Measurements from ENCODE around the gene IP6K3. TPM values are rescaled to one million over a fixed set of nuclear protein-coding genes. Genes with fewer than 3 reads are reported as not detected.

The IP6K3 gene
- polyA plus RNA-seq, 3 donors = not detected

DNA sequence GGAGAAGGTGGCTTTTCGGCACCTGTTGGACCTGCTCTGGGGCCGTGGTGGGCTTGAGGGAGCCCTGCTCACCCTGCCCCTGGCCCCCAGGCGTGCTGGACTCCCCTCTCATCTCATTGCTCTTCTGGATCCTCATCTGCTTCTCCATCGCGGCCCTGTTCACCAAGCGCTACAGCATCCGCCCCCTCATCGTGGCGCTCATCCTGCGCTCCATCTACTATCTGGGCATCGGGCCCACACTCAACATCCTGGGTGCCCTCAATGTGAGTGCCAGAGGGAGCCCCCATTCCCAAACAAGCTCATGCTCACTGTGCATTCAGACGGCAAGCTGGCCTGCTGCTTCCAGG lies 57.6 kb downstream of the IP6K3 start:
- DNase-seq = no peak

DNA sequence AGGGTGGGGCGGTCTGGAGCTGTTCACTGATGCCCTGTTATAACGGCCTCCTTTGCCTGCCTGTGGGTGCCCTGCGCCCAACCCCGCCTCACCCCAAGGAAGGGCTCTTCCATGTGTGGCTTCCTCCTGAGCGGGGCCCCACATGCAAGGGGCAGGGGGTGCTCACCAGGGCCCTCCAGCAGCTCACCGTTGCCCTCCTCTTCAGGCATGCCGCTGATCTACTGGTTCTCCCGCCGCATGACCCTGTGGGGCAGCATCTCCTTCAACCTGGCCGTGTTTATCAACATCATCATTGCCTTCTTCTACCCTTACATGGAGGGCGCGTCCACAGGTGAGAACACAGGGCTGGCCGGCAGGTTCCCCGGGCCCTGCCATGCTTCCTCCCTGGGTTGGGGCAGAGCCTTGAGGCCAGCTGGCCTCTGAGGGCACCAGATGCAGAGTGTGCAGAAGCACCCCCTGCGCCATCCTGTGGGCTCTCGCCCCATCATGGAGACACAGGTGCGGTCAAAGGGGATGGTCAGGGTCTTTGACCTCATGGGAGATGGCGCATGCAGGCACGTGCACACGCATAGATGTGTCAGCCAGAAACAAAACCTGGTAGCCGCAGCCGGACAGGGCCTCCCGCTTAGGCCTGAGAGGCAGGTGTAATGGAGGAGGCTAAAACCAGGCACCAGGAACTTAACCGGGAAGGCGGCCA lies 58.1 kb downstream of the IP6K3 start:
- TF ChIP-seq, protein P1, sequence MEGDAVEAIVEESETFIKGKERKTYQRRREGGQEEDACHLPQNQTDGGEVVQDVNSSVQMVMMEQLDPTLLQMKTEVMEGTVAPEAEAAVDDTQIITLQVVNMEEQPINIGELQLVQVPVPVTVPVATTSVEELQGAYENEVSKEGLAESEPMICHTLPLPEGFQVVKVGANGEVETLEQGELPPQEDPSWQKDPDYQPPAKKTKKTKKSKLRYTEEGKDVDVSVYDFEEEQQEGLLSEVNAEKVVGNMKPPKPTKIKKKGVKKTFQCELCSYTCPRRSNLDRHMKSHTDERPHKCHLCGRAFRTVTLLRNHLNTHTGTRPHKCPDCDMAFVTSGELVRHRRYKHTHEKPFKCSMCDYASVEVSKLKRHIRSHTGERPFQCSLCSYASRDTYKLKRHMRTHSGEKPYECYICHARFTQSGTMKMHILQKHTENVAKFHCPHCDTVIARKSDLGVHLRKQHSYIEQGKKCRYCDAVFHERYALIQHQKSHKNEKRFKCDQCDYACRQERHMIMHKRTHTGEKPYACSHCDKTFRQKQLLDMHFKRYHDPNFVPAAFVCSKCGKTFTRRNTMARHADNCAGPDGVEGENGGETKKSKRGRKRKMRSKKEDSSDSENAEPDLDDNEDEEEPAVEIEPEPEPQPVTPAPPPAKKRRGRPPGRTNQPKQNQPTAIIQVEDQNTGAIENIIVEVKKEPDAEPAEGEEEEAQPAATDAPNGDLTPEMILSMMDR (IDR thresholded peaks at IDR 0.05) = no peak
- H3K79me2 ChIP-seq (ENCODE audit: insufficient read depth, low read length) = no peaks in the 10 kb centered on the region
- DNase-seq = no peak
- peaks cover 0 to 2% (median 0%) of the 10 kb centered on the region in 7 donors for H3K9me3 Mint-ChIP-seq
- no peak overlapping the region for H3K27ac ChIP-seq (ENCODE audit: low read depth in 1 of 2, low read length in 2 of 2)
- H3K4me2 ChIP-seq (replicated peaks; ENCODE audit: extremely low read depth, low read length, poor library complexity, severe bottlenecking) = no peak overlapping the region
- H2AFZ ChIP-seq (ENCODE audit: insufficient read depth, low read depth, low read length, poor library complexity, severe bottlenecking) = no peak overlapping the region
- H3K4me3 ChIP-seq (replicated peaks in 1 of 3; ENCODE audit: low read depth in 2 of 3, low read length in 3 of 3) = no peak overlapping the region
- intact Hi-C loops (cut with micrococcal nuclease) = no loop called here
- H3K36me3 Mint-ChIP-seq = peaks cover 17 to 50% of the 10 kb centered on the region in 2 donors
- no peaks in the 10 kb centered on the region for H3K9me3 ChIP-seq (replicated peaks in 1 of 2; ENCODE audit: control insufficient read depth in 1 of 2, insufficient read depth in 1 of 2, low read length in 2 of 2)
- no peak overlapping the region for H3K27ac Mint-ChIP-seq
- no peaks in the 10 kb centered on the region for H3K27me3 ChIP-seq (ENCODE audit: control insufficient read depth in 2 of 2, insufficient read depth in 2 of 2, low read length in 2 of 2)
- no peaks in the 10 kb centered on the region for H4K20me1 ChIP-seq (ENCODE audit: insufficient read depth, low read length)
- H3K27me3 Mint-ChIP-seq (ENCODE audit: low read depth in 3 of 3) = peaks cover 0 to 2% (median 0%) of the 10 kb centered on the region in 3 donors
- H3K9ac ChIP-seq (ENCODE audit: insufficient read depth, low read length, poor library complexity, severe bottlenecking) = no peak overlapping the region
- H3K4me1 Mint-ChIP-seq = peaks cover 12% of the 10 kb centered on the region
- no peaks in the 10 kb centered on the region for H3K36me3 ChIP-seq (replicated peaks in 1 of 2; ENCODE audit: control insufficient read depth in 1 of 2, insufficient read depth in 2 of 2, low read length in 2 of 2)
- 92% methylated on average over 23 of the region's 25 CpGs for WGBS (ENCODE audit: insufficient coverage)
- H3K4me3 Mint-ChIP-seq = no peak overlapping the region
- H3K4me1 ChIP-seq (ENCODE audit: control insufficient read depth in 1 of 2, insufficient read depth in 2 of 2, low read length in 2 of 2) = peaks cover 4 to 10% of the 10 kb centered on the region in 2 donors

More for the DNA sequence above, 57.6 kb downstream of the IP6K3 start:
- H3K4me1 Mint-ChIP-seq = peaks cover 12% of the 10 kb centered on the region
- peaks cover 0 to 2% (median 0%) of the 10 kb centered on the region in 3 donors for H3K27me3 Mint-ChIP-seq (ENCODE audit: low read depth in 3 of 3)
- peaks cover 21 to 53% of the 10 kb centered on the region in 2 donors for H3K36me3 Mint-ChIP-seq
- Histone ChIP-seq H3K4me1 (ENCODE audit: control insufficient read depth in 1 of 2, insufficient read depth in 2 of 2, low read length in 2 of 2) (peaks cover 4 to 10% of the 10 kb centered on the region in 2 donors), H3K9ac (ENCODE audit: insufficient read depth, low read length, poor library complexity, severe bottlenecking) (no peak overlapping the region), H3K4me2 (replicated peaks; ENCODE audit: extremely low read depth, low read length, poor library complexity, severe bottlenecking) (no peak overlapping the region), H3K79me2 (ENCODE audit: insufficient read depth, low read length) (no peaks in the 10 kb centered on the region), H3K27ac (ENCODE audit: low read depth in 1 of 2, low read length in 2 of 2) (no peak overlapping the region), H3K4me3 (replicated peaks in 1 of 3; ENCODE audit: low read depth in 2 of 3, low read length in 3 of 3) (no peak overlapping the region), H4K20me1 (ENCODE audit: insufficient read depth, low read length) (no peaks in the 10 kb centered on the region), H3K36me3 (replicated peaks in 1 of 2; ENCODE audit: control insufficient read depth in 1 of 2, insufficient read depth in 2 of 2, low read length in 2 of 2) (no peaks in the 10 kb centered on the region), H2AFZ (ENCODE audit: insufficient read depth, low read depth, low read length, poor library complexity, severe bottlenecking) (no peak overlapping the region), H3K27me3 (ENCODE audit: control insufficient read depth in 2 of 2, insufficient read depth in 2 of 2, low read length in 2 of 2) (no peaks in the 10 kb centered on the region), H3K9me3 (replicated peaks in 1 of 2; ENCODE audit: control insufficient read depth in 1 of 2, insufficient read depth in 1 of 2, low read length in 2 of 2) (no peaks in the 10 kb centered on the region)
- H3K4me3 Mint-ChIP-seq = no peak overlapping the region
- WGBS (ENCODE audit: insufficient coverage) = 87% methylated on average over 12 of the region's 12 CpGs
- H3K9me3 Mint-ChIP-seq = peaks cover 0 to 2% (median 0%) of the 10 kb centered on the region in 7 donors
- intact Hi-C loops (cut with micrococcal nuclease) = no loop called here
- H3K27ac Mint-ChIP-seq = no peak overlapping the region
- TF ChIP-seq, protein P1 (IDR thresholded peaks at IDR 0.05) = no peak

Data from CD14-positive monocyte (primary cell).